ENCODE data around the gene CARHSP1. TPM values are rescaled to one million over a fixed set of nuclear protein-coding genes. Genes with fewer than 3 reads are reported as not detected.
"Not testable (repeated sequence)": the region's sequence is repeated elsewhere in the genome, so short reads cannot be mapped to it uniquely, and the experiment has no call there.

Gene CARHSP1
- polyA plus RNA-seq (2013, experiment 1 of 2), result 81.0 TPM
- polyA plus RNA-seq (2013, experiment 2 of 2), result 79.6 TPM

DNA sequence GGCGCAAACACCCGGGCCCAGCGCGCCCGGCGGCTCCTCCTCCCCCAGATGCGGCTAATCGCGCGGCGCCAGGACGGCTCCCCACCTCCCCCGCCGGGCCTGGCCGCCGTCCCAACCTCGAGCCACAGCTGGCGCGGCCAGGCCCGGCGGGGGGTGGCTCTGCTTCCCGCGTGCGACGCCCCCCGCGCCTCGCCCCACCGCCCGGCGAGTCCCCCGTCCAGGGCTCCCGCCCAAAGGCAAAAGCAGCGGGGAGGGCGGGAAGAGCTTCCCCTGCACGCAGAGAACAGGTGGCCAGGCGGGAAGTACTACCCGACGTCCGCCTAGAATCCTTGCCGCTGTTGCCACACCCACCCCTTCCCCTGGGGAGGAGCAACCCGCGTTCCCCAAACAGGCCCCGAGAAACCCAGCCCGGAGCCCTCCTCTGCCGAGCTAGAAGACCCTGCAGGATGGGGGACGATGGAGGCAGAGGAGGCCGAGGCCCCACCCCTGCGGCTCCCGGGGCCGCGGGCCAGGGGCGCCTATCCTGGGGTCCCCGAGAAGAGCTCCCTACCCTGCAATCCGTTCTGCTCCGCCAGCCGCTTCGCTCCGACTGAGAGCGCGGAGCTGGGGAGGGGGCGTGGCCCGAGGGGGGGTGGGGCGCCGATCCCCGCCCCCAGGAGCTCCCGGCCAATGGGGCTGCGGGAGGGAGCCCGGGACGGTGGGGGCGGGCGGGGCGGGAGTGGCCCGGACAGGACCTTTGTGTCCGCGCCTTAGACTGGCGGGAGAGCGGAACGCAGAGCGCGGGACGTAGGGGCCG lies at the start of gene CARHSP1:
Gene CARHSP1, minus strand, starts transcription at position 591 of the 796 bp plus-strand sequence. CDS start 9,678 bp downstream, outside the sequence.
- no peak within 1 kb of the TSS for H4K8ac ChIP-seq (ENCODE audit: low read depth, low read length)
- H2BK5ac ChIP-seq (ENCODE audit: low read length), result no peak within 1 kb of the TSS
- H3K36me3 ChIP-seq (ENCODE audit: control insufficient read depth, insufficient read depth, low read length), result no peaks in the 10 kb centered on the region
- peak within 1 kb of the TSS; percentile 22 for H3K4me3 ChIP-seq (ENCODE audit: low read length)
- H3K79me1 ChIP-seq (ENCODE audit: low read length), result peaks cover 14% of the 10 kb centered on the region
- H3K27ac ChIP-seq (ENCODE audit: low read depth, low read length), result peak within 1 kb of the TSS; percentile 96
- peak within 1 kb of the TSS; percentile 92 for H3K56ac ChIP-seq (ENCODE audit: low read length)
- H4K5ac ChIP-seq (ENCODE audit: low read length), result no peak within 1 kb of the TSS
- peak within 1 kb of the TSS; percentile 83 for H3K4ac ChIP-seq (ENCODE audit: low read depth, low read length)
- no peak within 1 kb of the TSS for H2BK120ac ChIP-seq (ENCODE audit: low read depth, low read length)
- peaks cover 17% of the 10 kb centered on the region for H3K4me1 ChIP-seq (ENCODE audit: control insufficient read depth, low read depth, low read length)
- DNase-seq, result peak; percentile 96
- no peak within 1 kb of the TSS for H2BK15ac ChIP-seq (replicated peaks; ENCODE audit: low read depth)
- peak within 1 kb of the TSS; percentile 98 for H3K9ac ChIP-seq (ENCODE audit: low read length)
- peak within 1 kb of the TSS; percentile 89 for H3K18ac ChIP-seq (ENCODE audit: low read length)
- no peaks in the 10 kb centered on the region for H3K27me3 ChIP-seq (ENCODE audit: insufficient read depth, low read length, poor library complexity)
- H3K4me2 ChIP-seq (ENCODE audit: low read length), result peak within 1 kb of the TSS; percentile 100
- H3K79me2 ChIP-seq (ENCODE audit: control insufficient read depth, insufficient read depth, low read length), result peaks cover 40% of the 10 kb centered on the region
- no CpG with 5 or more reads among the region's 83 CpGs for WGBS (ENCODE audit: extremely low coverage, insufficient coverage, low lambda C conversion rate)
- H2AK5ac ChIP-seq (ENCODE audit: low read length), result no peak within 1 kb of the TSS
- no peak within 1 kb of the TSS for H3K23ac ChIP-seq (ENCODE audit: low read length)

DNA sequence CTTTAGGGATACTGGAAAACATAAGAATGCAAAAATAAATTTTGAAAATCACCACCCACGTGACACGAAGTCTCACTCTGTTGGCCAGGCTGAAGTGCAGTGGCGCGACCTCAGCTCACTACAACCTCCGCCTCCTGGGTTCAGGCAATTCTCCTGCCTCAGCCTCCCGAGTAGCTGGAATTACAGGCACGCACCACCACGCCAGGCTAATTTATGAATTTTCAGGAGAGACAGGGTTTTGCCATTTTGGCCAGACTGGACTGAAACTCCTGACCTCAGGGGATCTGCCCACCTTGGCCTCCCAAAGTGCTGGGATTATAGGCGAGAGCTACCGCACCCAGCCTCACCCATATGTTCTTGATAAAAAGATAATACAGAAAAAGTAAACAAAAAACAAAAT lies 48.5 kb upstream of the CARHSP1 start:
- not testable (repeated sequence) for H4K8ac ChIP-seq (ENCODE audit: low read depth, low read length); H3K79me1 ChIP-seq (ENCODE audit: low read length); H3K9ac ChIP-seq (ENCODE audit: low read length); H3K4ac ChIP-seq (ENCODE audit: low read depth, low read length); H3K27me3 ChIP-seq (ENCODE audit: insufficient read depth, low read length, poor library complexity); H3K4me2 ChIP-seq (ENCODE audit: low read length); H3K18ac ChIP-seq (ENCODE audit: low read length); H3K23ac ChIP-seq (ENCODE audit: low read length); H3K4me3 ChIP-seq (ENCODE audit: low read length); H3K4me1 ChIP-seq (ENCODE audit: control insufficient read depth, low read depth, low read length); H2BK5ac ChIP-seq (ENCODE audit: low read length); H3K56ac ChIP-seq (ENCODE audit: low read length); H2AK5ac ChIP-seq (ENCODE audit: low read length); H2BK15ac ChIP-seq (replicated peaks; ENCODE audit: low read depth); H4K5ac ChIP-seq (ENCODE audit: low read length); H2BK120ac ChIP-seq (ENCODE audit: low read depth, low read length); DNase-seq; H3K79me2 ChIP-seq (ENCODE audit: control insufficient read depth, insufficient read depth, low read length); H3K27ac ChIP-seq (ENCODE audit: low read depth, low read length)
- peaks cover 24% of the 10 kb centered on the region for H3K36me3 ChIP-seq (ENCODE audit: control insufficient read depth, insufficient read depth, low read length)
- no CpG with 5 or more reads among the region's 10 CpGs for WGBS (ENCODE audit: extremely low coverage, insufficient coverage, low lambda C conversion rate)

DNA sequence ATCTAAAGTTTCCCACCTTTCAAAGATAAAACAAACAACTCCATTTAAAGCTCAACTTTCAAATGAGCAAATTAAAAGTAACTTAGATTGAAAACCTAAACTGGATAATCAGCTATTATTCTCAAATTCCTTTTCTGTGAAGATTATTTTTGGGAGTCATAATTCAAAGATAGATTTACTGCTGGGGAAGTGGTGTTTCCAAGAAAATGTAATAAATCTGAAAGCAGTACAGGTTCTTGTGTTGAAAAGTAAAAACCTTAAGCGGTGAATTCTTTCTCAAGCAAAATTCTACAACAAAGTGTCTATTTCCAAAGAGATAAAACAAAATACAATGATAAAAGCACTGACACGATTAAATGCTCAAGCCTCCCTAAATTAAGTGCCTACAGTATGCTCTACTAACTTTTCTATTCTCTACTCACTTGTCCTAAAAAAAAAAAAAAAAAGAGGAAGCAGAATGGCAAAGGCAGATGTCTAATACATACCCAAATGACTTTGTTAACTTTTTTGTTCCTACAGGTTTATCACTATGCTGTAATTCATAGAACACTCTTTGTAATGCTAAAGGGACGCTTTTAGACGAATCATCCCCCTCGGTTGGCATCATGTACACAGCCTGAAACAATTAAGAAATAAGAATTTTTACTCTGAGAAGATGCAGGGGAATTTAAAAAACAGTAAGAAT lies 47.9 kb upstream of the CARHSP1 start:
- Histone ChIP-seq H3K4ac (ENCODE audit: low read depth, low read length) (no peak overlapping the region), H3K36me3 (ENCODE audit: control insufficient read depth, insufficient read depth, low read length) (peaks cover 23% of the 10 kb centered on the region), H3K79me1 (ENCODE audit: low read length) (peaks cover 6% of the 10 kb centered on the region), H2AK5ac (ENCODE audit: low read length) (no peak overlapping the region), H3K27me3 (ENCODE audit: insufficient read depth, low read length, poor library complexity) (no peaks in the 10 kb centered on the region), H3K4me3 (ENCODE audit: low read length) (no peak overlapping the region), H4K8ac (ENCODE audit: low read depth, low read length) (no peak overlapping the region), H2BK120ac (ENCODE audit: low read depth, low read length) (no peak overlapping the region), H3K79me2 (ENCODE audit: control insufficient read depth, insufficient read depth, low read length) (peaks cover 4% of the 10 kb centered on the region), H3K56ac (ENCODE audit: low read length) (no peak overlapping the region), H3K4me2 (ENCODE audit: low read length) (no peak overlapping the region), H3K23ac (ENCODE audit: low read length) (no peak overlapping the region), H3K9ac (ENCODE audit: low read length) (no peak overlapping the region), H3K27ac (ENCODE audit: low read depth, low read length) (no peak overlapping the region), H3K4me1 (ENCODE audit: control insufficient read depth, low read depth, low read length) (peaks cover 2% of the 10 kb centered on the region), H3K18ac (ENCODE audit: low read length) (no peak overlapping the region), H2BK15ac (replicated peaks; ENCODE audit: low read depth) (no peak overlapping the region), H4K5ac (ENCODE audit: low read length) (no peak overlapping the region), H2BK5ac (ENCODE audit: low read length) (no peak overlapping the region)
- WGBS (ENCODE audit: extremely low coverage, insufficient coverage, low lambda C conversion rate), result no CpG with 5 or more reads among the region's 5 CpGs
- no peak for DNase-seq

DNA sequence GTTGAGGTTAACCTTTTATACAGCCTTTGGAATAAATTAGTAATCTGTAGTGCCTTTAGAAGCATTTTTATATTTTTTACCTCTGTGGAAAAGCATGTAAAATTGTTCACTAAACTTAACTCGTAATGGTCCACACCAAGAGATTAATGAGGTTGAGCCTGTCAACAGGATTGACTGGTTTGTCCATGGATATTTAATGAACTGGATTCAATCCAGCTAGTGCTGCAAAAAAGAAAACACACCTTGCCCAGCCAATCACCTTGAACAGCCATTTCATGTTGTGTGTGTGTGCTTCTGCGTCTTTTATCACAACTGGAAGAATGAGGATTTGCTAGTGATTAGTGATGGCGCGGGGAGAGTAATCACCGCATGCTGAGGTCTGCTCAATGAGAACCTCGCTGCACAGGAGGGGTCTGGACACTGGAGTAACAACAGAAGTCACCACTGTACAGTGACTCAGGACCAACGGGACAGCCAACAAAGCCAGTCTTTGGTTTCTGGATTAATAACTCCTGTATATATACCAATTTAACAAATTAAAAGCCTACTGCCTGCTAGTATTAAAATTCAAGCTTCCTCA lies 47.0 kb upstream of the CARHSP1 start:
- H3K4me2 ChIP-seq (ENCODE audit: low read length), result no peak overlapping the region
- no peak for DNase-seq
- H3K18ac ChIP-seq (ENCODE audit: low read length), result no peak overlapping the region
- H2AK5ac ChIP-seq (ENCODE audit: low read length), result no peak overlapping the region
- H4K5ac ChIP-seq (ENCODE audit: low read length), result no peak overlapping the region
- H3K36me3 ChIP-seq (ENCODE audit: control insufficient read depth, insufficient read depth, low read length), result peaks cover 23% of the 10 kb centered on the region
- H3K9ac ChIP-seq (ENCODE audit: low read length), result no peak overlapping the region
- no peak overlapping the region for H2BK120ac ChIP-seq (ENCODE audit: low read depth, low read length)
- peaks cover 13% of the 10 kb centered on the region for H3K79me1 ChIP-seq (ENCODE audit: low read length)
- no peak overlapping the region for H3K27ac ChIP-seq (ENCODE audit: low read depth, low read length)
- no peak overlapping the region for H3K56ac ChIP-seq (ENCODE audit: low read length)
- H2BK15ac ChIP-seq (replicated peaks; ENCODE audit: low read depth), result no peak overlapping the region
- no peak overlapping the region for H3K4ac ChIP-seq (ENCODE audit: low read depth, low read length)
- peaks cover 6% of the 10 kb centered on the region for H3K79me2 ChIP-seq (ENCODE audit: control insufficient read depth, insufficient read depth, low read length)
- WGBS (ENCODE audit: extremely low coverage, insufficient coverage, low lambda C conversion rate), result no CpG with 5 or more reads among the region's 7 CpGs
- no peak overlapping the region for H3K23ac ChIP-seq (ENCODE audit: low read length)
- peaks cover 4% of the 10 kb centered on the region for H3K4me1 ChIP-seq (ENCODE audit: control insufficient read depth, low read depth, low read length)
- no peaks in the 10 kb centered on the region for H3K27me3 ChIP-seq (ENCODE audit: insufficient read depth, low read length, poor library complexity)
- H2BK5ac ChIP-seq (ENCODE audit: low read length), result no peak overlapping the region
- no peak overlapping the region for H4K8ac ChIP-seq (ENCODE audit: low read depth, low read length)
- H3K4me3 ChIP-seq (ENCODE audit: low read length), result no peak overlapping the region

DNA sequence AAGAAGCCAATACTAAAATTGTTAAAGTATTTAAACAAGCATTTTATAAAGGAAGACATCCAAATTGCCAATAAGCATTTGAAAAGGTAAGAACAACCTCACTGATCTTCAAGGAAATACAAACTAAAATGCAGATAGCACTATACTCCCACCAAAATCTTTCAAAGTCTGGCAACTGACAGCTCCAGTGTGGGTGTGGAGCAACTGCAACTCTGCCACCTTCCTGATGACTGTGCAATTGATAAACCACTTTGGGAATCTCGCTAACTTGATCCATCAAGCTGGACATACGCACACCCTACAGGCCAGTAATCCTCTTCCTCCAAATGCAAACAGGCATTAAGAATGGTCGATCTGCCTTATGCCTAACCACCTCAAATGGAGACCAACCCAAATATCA lies 45.3 kb upstream of the CARHSP1 start:
- H3K18ac ChIP-seq (ENCODE audit: low read length), result no peak overlapping the region
- no peak overlapping the region for H3K4ac ChIP-seq (ENCODE audit: low read depth, low read length)
- H3K4me3 ChIP-seq (ENCODE audit: low read length), result no peak overlapping the region
- no peak overlapping the region for H4K8ac ChIP-seq (ENCODE audit: low read depth, low read length)
- WGBS (ENCODE audit: extremely low coverage, insufficient coverage, low lambda C conversion rate), result no CpG with 5 or more reads among the region's 3 CpGs
- peaks cover 14% of the 10 kb centered on the region for H3K79me1 ChIP-seq (ENCODE audit: low read length)
- H2AK5ac ChIP-seq (ENCODE audit: low read length), result no peak overlapping the region
- H3K79me2 ChIP-seq (ENCODE audit: control insufficient read depth, insufficient read depth, low read length), result peaks cover 6% of the 10 kb centered on the region
- H3K4me1 ChIP-seq (ENCODE audit: control insufficient read depth, low read depth, low read length), result peaks cover 7% of the 10 kb centered on the region
- H3K4me2 ChIP-seq (ENCODE audit: low read length), result no peak overlapping the region
- H3K23ac ChIP-seq (ENCODE audit: low read length), result no peak overlapping the region
- H3K27ac ChIP-seq (ENCODE audit: low read depth, low read length), result no peak overlapping the region
- H2BK120ac ChIP-seq (ENCODE audit: low read depth, low read length), result no peak overlapping the region
- no peak overlapping the region for H3K56ac ChIP-seq (ENCODE audit: low read length)
- H2BK5ac ChIP-seq (ENCODE audit: low read length), result no peak overlapping the region
- no peak overlapping the region for H3K9ac ChIP-seq (ENCODE audit: low read length)
- no peaks in the 10 kb centered on the region for H3K27me3 ChIP-seq (ENCODE audit: insufficient read depth, low read length, poor library complexity)
- no peak overlapping the region for H4K5ac ChIP-seq (ENCODE audit: low read length)
- H2BK15ac ChIP-seq (replicated peaks; ENCODE audit: low read depth), result no peak overlapping the region
- H3K36me3 ChIP-seq (ENCODE audit: control insufficient read depth, insufficient read depth, low read length), result peaks cover 14% of the 10 kb centered on the region
- DNase-seq, result no peak

Data from mesendoderm (in vitro differentiated cells).